Hippocampal formation (tissue), 2 donors: ENCODE measurements around the gene ANKRD13A.
"Not testable (repeated sequence)": the region's sequence is repeated elsewhere in the genome, so short reads cannot be mapped to it uniquely, and the experiment has no call there.

ENCODE experiments used
- DNase-seq, 2 donors: peaks; one replicate each; lab custom pipeline; 2025; lab: John Stamatoyannopoulos, UW

ANKRD13A gene

GRCh38 chr12:110048242-110049027, 49.2 kb downstream of the ANKRD13A start, which contains the start of gene C12orf76:
C12orf76 (minus strand) TSS chr12:110048522; CDS start chr12:110048495, 27 bp downstream.
- peak; percentile 90 to 99 for DNase-seq

GRCh38 chr12:110049034-110049433, 49.8 kb downstream of the ANKRD13A start:
- DNase-seq: not testable (repeated sequence)

- DNase-seq: not testable (repeated sequence)
Measured at GRCh38 chr12:110049666-110050065, 50.4 kb downstream of the ANKRD13A start.

- no peak for DNase-seq
Measured at GRCh38 chr12:110050927-110051326, 51.7 kb downstream of the ANKRD13A start.

GRCh38 chr12:110055375-110056352, 56.4 kb downstream of the ANKRD13A start:
- DNase-seq: not testable (repeated sequence)

GRCh38 chr12:110056643-110057042, 57.4 kb downstream of the ANKRD13A start:
- not testable (repeated sequence) for DNase-seq

GRCh38 chr12:110058875-110059615, 59.8 kb downstream of the ANKRD13A start:
- peak in 1 of 2 donors; percentile 50 for DNase-seq

DNA sequence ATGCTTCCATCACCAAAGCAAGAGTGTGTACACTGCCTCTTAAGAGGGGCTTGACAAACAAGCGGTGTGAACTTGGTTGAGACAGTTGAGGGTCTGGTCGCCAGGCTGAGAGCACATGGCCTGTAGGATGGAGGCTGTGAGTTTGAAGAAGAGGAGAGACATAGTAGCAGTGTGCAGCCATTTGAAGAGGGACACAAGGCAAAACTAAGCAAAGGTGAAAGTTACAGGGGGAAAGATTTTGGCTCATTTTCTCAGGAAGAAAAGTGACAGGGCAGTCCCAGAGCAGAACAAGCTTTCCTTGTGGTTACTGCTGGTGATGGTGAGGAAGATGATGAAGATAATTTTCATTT, 60.4 kb downstream of the ANKRD13A start:
- DNase-seq: no peak

- no peak for DNase-seq
Measured at GRCh38 chr12:110062241-110062640, 63.0 kb downstream of the ANKRD13A start.

DNA sequence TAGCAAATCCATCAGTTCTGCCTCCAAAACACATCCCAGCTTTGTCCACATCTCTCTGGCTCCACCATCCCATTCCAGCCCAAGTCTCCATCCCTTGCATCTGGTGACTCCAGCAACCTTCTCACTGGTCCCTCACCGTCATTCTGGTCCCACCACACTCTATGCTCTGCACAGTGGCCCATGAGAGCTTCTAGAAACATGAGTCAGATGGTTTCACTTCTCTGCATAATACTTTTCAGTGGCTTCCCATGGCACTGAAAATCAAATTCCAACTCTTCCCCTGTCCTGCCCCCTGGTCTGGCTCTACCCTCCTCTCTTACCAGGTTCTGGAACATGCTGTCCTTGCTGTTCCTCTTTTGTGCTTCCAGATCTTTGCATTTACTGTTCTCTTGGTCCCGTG, 66.3 kb downstream of the ANKRD13A start:
- no peak for DNase-seq

DNA sequence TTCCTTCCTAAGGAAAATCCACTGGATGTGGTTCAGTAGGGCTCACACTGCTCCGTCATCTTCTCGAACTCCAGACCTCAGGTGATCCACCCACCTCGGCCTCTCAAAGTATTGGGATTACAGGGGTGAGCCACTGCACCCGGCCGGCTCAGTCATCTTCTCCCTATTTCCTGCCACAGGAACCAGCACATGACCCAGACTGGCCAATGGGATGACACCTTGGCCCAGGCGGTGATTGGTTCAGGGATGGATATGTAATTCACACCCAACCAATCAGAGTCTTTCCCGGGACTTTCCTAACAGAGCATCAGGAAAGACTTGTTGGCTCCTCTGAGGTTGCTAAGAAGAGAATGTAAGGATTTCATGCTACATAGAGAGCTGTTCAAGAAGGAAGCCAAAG, 68.3 kb downstream of the ANKRD13A start:
- DNase-seq: no peak

DNA sequence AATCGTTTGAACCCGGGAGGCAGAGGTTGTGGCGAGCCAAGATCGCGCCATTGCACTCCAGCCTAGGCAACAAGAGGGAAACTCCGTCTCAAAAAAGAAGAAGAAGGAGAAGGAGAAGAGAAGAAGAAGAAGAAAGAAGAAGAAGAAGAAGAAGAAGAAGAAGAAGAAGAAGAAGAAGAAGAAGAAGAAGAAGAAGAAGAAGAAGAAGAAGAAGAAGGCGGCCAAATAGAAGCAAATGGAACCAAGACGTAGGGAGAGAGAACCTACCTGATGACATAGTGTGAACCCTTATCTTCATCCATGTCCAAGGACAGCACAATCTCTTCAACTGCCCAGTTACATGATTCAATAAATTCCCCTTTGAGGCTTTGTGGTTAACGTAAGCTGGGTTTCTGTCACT, 68.9 kb downstream of the ANKRD13A start:
- DNase-seq: not testable (repeated sequence)

- DNase-seq: no peak
Measured at GRCh38 chr12:110068654-110069053, 69.4 kb downstream of the ANKRD13A start.

DNA sequence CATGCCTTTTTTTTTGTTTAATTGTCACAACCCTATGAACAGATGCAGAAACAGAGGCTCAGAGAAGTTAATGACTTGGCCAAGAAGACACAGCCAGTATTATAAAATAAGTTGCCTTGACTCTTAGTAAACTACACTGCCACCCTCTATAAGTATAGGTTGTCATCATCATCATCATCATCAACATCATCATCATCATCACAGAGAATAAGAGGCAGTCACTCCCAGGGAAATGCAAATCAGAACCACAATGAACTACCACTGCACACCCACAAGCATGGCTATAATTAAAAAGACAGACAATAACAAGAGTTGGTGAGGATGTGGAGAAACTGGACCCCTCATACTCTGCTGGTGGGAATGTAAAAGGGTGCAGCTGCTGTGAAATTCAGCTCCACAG, 72.3 kb downstream of the ANKRD13A start:
- no peak for DNase-seq

- no peak for DNase-seq
Measured at GRCh38 chr12:110071967-110072366, 72.7 kb downstream of the ANKRD13A start.

GRCh38 chr12:110072636-110073035, 73.4 kb downstream of the ANKRD13A start:
- not testable (repeated sequence) for DNase-seq

DNA sequence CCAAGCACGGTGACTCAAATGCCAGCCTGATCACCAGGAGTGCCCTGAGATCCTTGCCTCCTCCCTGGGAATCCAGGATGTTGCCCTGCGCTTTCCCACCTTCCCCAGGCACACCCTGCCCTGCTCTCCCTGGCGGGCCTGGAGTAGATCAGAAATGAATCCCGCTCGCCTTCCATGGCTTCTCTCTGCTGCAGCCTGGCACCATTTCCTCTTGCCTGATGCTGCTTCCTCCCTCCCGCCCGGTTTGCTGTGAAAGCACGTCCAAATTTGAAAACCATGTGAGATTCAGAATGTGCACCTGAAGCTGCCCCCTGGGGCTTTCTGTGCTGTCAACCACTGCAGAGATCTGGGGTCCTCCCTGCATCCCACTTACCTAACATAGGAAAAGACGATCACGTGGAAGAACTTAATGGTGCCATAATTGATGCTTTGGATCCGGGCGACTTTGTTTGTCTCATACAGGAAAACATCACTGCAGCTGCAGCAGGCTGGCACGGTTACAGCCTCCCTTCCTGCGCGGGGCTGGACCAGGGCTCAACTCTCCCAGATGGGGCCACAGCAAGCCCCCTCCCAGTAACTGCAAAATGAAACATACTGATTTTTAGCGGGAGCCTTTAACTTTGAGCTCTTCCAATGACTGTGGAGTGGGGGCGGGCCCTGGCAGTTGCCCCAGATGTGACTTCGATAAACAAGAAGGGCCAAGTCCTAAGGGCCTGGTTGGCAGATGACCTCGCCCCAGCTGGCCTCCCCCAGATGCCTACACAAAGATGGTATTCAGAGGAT, 74.0 kb downstream of the ANKRD13A start:
- peak; percentile 94 to 97 for DNase-seq

- DNase-seq: peak in 1 of 2 donors; percentile 59
Measured at GRCh38 chr12:110074089-110074488, 74.9 kb downstream of the ANKRD13A start.

DNA sequence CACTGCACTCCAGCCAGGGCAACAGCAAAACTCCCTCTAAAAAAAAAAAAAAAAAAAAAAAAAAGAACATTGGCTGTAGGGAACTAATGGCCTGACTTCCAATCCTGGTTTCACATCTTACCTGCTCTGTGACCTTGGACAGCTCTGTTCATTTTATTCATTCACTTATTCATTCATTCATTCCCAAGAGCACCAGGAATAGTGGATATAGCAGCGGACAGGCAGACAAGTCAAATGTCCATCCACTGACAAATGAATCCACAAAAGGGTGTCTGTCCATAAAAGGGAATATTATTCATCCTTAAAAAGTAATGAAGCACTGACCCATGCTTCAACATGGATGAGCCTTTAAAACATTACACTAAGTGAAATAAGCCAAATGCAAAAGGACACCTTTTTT, 76.7 kb downstream of the ANKRD13A start:
- DNase-seq: no peak

- no peak for DNase-seq
Measured at GRCh38 chr12:110077800-110078199, 78.6 kb downstream of the ANKRD13A start.
